Endothelial cell of hepatic sinusoid (primary cell): Measurements from ENCODE around the gene EGFR.

ENCODE experiments used
- in situ Hi-C: cut with HindIII; loops from 2 replicates; pipeline ENCODE4 v1.10.0; 2017; ENCODE audit warnings: low sequenced_read_pairs

Gene EGFR

DNA sequence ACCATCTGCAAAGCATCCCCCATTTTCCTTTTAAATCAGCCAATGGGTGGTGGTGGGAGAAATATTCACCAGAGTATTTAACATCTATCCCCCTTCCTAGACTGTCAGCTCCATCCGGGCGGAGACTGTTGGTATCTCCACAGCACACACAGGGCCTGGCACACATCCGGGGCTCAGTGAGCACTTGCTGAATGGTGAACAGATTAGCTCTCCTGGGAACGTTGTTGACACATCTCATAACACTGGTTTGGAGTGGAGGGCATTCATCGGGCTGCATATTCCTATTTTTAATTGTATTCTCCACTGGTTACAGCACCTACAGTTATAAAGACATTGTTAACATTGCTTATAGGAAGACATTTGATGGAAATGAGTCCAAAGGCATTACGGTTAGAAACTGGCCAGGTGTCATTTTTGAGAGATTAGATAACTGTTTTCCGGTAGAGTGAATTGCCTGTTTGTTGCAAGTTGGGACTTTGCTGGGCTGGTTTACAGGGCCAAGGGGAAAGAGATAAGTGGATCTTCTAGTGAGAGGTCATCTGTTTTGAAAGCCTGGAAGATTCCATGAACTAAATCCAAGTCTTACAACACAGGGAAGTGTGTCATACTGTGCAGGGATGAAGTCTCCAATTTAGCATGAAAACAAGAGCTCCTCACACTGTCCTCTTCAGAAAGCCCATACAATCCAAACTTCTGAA, 101.8 kb downstream of the EGFR start:
- in situ Hi-C loops: no loop called here

DNA sequence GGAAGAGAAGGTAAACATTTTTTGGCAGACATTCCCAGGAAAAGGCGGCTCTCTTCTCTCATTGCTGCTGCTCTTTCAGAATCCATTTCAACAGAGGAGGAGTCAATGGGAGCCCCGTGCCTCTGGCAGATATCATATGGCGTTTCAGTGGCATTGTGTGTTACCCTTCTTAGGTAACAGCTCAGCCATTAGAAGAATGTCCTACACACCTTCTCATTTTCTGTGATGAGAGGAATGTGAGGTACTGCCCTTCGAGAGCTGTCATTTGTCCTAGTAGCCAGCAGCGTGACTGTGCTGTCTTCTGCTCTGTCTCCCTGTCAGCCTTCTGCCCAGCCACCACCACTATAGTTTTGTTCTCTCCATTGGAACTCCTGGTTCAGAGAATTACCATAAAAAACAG, 102.4 kb downstream of the EGFR start:
- in situ Hi-C loops: no loop called here

DNA sequence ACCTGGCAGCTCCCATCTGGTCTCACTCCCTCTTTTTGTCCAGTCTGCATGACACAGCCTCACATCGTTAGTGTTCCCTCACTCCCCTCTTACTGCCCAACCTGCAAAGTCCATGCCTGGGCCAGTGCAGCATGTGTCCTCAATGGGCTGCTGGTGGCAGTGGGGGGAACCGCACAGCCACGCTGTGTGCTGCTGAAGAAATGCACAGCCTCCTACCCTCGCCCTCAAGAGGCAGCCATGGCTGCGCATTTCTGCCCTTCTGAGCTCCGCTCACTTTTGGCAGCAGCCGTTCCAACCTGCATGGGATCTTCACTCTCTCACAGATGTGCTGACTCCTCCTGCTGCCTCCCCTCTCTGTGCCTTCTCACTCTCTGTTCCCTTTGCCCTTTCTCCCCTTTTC, 103.4 kb downstream of the EGFR start:
- in situ Hi-C loops: no loop called here

DNA sequence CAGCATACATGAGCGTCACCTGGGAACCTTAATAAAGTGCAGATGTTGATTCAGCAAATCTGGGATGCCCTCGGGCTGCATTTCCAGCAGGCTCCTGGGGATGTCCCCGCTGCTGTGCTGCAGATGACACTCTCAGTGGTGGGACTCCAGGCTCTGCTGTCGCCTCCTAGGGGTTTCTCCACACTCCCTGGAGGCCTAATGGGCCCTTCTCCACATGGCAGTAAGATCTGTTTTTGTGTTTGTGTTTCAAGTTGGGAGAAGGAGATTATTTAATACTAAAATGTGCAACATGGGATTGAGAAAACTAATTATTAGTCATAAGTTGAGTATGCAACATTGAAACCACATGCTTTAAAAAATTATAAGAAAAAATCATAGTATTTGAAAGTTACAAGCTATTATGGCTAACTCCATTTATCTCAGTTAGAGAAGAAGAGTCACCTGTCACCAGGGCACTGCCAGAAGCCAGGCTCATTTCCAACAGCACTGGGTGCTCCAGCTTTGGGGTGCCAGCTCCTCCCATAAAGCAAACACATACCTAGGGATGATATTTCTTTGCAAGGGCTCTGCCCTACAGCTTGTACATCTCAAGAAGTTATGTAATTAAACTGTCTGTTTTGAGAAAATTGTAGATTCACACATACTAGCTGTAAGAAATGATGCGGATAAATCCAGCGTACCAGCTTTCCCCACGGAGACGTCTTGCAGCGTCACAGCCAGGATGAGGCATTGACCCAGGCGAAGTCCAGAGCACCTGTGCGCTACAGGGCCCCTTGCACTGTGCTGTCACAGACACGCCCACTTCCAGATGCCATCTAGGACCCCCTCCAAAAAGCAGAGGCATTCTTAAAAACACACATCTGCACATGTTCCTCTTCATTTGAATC, 106.4 kb downstream of the EGFR start:
- in situ Hi-C loops: no loop called here

DNA sequence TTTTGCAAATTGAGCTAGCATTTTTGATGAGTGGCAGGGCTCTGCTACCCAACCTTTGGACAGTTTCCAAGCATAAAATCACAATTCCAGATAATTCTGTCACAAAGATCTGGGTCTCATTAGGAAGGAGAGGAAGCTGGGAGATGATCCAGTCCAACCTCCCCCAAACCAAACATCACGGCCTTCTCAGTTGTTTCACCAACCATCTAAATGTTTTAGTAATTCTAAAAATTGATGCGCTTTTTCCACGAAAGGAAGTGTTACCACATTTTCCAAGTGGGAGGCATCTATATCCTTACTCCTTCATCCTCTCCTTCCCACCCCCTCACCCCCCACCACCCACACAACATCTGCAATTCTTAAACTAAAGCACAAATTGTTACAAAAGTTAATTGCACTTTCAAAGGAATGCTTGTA, 108.3 kb downstream of the EGFR start:
- in situ Hi-C loops: no loop called here

DNA sequence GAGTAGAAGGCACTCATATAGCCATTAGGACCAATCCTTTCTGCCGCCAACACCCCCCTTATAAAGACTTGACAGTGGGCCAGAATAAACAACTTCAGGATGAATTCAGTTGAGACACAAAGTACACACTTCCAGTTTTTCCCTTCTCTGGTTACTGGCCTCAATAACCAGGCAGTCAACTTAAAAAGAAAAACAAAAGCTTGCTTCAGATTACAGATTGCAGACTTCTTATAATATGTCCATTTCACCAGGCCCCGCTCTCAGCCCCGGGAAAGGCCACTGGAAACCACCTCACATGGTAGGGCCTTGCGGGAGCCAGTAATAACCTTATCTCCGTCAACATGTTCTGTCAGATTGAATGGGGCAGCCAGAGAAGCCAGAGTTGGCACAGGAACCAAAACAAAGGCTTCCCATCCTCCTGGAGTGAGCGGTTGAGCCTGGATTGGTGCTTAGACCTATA, 108.8 kb downstream of the EGFR start:
- in situ Hi-C loops: no loop called here

DNA sequence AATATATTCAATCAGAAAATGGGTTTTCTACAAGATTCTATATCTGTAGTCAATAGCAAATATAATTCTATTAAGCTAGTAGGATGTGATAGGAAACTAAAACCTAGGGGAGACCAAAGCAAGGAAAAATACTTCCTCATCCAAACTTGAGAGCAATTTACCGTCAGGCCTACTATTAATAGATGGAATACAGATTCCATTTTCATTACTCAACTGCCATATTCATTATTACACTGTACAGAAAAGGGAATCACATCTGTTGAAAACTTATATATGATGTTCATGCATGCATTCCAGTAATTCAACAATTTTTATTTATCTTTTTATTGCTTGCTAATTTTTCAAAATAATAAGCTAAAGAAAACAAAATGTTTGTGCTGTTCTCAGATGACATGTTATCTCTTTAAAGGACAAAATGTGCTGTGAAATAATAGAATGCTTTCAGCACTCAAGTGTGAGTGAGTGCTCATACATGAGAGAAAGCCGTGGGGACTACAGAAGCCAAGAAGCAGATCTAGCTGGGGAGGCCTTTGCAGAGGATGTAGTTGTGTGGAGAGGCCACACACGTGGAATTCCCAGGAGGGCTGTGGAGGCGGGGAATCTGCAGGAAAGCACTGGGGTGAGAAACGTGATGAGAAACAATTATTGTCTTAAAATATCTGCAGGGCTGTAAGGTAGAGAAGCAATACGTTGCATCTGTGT, 110.0 kb downstream of the EGFR start:
- in situ Hi-C loops: no loop called here

DNA sequence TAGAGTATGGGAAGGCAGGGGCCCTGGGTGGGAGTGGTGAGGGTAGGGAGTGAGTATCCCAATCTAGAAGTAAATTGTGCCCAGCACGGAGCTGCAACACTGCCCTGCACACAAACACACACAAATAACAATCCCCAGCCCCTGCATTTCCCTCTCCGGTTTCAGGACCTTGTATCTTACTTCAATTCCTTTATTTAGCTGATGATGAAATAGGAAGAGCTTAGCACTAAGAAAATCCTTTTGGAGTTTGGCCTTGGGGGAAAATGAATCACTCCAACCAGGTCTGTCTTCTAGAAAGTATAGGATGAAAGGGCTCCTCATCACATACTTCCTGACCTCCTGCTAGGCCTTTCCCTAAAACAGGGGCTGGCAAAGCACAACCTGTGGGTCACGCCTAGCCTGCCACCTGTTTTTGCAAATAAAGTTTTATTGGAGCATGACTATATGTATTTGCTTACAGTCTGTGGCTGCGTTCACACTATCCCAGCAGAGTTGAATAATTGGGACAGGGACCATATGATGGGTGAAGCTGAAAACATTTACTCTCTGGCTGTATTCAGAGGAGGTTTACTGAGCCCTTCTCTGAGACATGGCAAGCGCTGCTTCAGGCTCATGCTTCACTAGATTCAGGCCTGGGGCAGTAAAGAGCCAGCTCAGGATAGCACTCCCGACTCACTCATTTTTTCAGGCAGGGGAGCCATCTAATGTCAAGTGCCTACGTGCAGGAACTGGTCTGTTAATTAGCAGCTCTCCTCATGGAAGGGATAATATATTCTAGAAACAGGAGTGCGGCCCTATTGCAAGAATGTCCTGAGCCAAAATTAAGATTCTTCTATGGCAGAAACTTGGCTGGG, 111.0 kb downstream of the EGFR start:
- in situ Hi-C loops: loop anchor here (5.0 kb wide), 1 partner anchor 62 kb away; no protein-coding TSS in a partner anchor

DNA sequence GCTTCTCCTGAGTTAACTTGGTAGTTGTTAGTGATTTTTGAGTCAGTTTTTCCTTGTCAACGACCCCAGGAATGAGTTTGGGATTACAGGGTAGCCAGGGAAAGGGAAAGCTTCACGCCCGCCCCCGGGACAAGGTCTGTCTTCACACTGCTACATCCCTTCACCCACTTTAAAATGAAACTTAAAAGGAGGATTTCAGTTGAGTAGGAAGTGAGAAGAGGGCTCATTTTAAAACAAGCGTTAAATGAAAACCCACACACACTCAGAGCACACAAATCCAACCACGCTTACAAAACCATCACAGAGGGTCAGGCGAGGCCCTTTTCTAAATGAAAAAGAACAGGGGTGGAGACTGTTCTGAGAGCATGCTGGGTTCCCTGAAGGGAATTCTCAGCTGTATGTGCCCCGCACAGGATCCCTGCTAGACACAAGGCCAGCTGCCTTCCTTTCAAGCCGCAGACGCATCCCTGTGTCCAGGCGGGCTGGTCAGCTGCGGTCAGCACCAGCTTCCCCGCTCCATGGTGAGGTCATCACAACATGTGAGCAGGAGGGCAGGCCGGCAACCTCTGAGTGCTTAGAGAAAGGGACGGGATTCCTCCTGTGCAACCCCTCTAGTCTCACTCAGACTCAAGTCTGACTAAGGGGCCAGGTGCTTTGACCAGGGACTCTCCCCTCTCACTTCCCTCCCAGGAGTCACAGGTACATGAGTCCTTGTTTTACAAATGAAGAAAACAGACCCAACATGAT, 111.8 kb downstream of the EGFR start:
- in situ Hi-C loops: loop anchor here (5.0 kb wide), 1 partner anchor 63 kb away; no protein-coding TSS in a partner anchor

DNA sequence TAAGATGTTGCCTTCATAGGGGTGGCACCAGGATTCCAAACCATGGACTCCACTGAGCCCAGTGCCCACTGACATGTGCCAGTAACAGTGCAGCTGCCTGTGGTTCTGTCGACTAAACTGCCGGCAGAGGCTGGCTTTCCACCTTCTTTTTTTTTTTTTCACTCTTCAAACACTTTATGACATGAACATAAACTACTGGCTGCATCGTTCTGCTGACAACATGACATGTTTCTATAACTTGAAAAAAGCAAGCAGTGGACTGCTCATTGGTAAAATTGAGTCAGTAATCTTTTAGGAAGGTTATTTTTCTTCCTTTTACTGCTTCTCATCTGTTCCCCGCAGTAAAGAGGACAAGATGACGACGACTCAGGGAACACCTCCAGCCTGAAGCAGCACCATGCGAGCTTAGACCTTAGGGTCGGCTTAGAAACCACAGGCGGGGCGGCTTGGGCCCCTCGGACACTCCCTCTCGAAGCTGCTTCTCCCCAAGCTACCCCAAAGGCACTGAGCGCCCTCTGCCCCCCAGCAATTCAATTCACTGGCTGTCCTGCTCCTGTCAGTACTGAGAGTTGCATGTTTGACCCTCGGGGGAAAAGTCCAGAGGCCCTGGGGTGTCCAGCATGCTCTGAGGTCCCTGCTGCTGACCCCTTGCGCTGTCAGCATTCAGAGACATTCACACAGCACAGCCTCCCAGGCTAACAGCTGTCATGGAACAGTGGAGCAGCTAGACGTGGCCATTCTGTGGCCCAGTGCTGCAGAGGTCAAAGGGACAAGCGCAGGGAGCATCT, 112.5 kb downstream of the EGFR start:
- in situ Hi-C loops: loop anchor here (5.0 kb wide), 1 partner anchor 64 kb away; no protein-coding TSS in a partner anchor

DNA sequence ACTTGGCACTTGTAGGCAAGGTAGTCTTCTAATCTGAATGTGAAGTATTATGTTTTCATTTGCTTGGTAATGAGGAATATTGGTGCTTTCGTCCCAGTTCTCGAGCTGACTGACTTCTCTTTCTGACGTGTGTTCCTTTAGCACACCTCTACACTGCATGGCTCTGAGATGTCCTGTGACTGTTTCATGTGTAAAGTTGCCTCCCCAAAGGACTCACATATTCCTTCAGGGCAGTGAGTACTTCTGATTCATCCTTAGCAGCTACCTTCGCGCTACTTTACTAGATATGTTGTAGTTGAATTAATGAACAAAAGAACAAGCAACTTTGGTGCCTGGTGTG, 113.7 kb downstream of the EGFR start:
- in situ Hi-C loops: loop anchor here (5.0 kb wide), 1 partner anchor 65 kb away; no protein-coding TSS in a partner anchor

DNA sequence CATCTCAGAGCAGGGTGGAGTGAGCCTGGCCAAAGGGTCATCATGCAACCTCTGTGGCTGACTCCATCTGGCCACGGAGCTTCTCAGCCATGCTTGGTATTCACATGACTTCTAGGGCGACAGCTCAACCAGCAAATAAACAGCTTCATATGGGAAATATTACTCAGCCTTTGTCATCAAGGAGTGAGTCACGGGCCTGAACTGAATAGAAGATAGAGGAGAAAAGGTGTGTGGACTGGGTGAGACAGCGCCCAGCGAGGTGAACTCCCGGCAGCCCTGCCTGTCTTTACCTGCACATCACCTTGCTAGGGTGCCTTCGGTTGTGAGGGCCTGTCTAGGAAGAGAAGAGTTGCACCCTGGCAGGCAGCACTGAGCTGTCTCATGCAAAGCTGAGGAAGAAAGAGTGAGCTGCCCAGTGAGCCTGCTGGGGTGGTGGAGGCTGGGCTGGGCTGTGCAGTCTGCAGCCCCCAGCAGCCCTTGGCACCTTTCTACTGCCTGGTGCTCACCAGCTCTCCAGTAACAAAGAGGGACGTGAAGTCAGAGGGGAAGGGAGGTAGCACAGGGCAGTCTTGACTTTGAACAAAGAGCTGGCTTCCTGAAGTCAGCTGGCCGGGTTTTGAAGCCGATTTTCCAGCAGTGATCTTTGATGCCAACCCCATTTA, 114.2 kb downstream of the EGFR start:
- in situ Hi-C loops: loop anchor here (5.0 kb wide), 1 partner anchor 66 kb away; no protein-coding TSS in a partner anchor

DNA sequence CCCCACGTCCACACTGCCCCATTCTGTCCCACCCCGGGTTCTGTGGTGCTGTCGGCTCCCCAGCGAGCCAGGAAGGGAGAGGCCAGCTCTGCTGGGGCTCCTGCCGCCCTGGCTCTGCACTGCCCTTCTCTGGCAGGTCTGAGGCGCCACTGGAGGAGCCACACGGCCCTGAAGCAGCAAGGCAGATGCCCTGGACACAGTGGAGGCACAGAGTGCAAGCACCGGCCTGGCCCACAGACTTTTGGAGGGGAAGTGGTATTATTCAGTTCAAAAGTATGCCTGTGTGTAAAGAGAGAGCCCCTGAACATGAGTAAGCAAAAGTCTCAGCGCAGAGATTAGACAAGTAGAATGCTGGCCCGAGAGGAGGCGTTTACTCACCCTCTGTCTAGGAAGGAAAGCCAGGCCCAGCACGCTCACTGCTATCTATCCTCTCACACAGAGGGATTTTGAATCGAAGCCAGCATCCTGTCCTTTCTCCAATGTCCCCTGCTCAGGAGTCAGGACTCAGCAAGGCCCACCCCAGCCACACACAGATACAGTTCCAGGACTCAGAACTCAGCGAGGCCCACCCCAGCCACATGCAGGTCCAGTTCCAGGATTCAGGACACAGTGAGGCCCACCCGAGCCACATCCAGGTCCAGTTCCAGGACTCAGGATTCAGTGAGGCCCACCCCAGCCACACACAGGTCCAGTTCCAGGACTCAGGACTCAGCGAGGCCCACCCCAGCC, 115.0 kb downstream of the EGFR start:
- in situ Hi-C loops: loop anchor here (5.0 kb wide), 1 partner anchor 66 kb away; no protein-coding TSS in a partner anchor

DNA sequence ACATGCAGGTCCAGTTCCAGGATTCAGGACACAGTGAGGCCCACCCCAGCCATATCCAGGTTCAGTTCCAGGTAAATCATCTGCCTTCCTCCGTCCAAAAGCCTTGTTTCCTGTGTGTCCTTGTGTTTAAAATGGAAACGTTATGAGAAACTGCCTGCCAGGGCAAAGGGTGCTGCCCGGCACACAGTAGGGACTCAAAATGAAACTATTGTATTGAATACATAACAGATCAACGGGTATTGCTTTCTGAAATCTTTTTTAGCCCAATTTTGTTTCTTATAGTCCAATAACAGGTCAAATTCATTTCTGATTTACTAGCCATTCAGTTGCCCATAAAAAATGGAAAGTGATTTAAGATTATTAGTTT, 115.5 kb downstream of the EGFR start:
- in situ Hi-C loops: loop anchor here (5.0 kb wide), 1 partner anchor 67 kb away; no protein-coding TSS in a partner anchor

DNA sequence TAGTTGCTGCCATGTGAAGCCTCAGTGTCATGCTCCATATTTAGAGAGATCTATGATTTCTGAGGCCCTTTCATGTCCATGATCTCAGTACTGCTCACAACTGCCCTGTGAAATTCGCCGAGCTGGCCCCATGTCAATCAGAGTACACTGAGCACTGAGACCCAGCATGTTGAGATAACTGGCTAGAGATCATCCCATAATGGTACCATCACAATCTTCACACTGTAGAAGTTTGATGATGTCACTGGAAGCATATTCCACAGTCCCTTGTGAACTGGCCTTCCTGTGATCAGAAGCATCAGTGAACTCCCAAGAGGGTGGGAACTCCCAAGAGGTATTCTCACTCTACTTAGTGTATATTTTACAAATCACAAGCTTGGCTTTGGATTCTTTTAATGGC, 116.0 kb downstream of the EGFR start:
- in situ Hi-C loops: loop anchor here (5.0 kb wide), 1 partner anchor 67 kb away; no protein-coding TSS in a partner anchor

DNA sequence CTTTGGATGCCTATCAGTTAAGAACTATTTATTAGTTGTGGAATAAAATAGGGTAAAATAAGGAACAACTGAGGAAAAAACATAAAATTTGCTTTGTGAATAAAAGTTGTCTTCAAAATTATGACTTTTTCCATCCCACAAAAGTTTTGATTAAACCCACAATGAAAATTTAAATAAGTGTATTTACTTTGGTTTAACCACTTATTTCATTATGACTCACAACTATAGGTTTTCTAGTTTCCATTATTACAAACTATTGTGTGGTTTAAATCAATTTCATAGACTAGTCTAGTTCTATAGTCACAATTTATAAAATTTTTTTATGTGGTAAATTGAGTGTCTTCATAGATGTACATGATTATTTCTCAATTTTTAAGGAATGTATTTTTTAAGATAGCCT, 116.6 kb downstream of the EGFR start:
- in situ Hi-C loops: no loop called here

DNA sequence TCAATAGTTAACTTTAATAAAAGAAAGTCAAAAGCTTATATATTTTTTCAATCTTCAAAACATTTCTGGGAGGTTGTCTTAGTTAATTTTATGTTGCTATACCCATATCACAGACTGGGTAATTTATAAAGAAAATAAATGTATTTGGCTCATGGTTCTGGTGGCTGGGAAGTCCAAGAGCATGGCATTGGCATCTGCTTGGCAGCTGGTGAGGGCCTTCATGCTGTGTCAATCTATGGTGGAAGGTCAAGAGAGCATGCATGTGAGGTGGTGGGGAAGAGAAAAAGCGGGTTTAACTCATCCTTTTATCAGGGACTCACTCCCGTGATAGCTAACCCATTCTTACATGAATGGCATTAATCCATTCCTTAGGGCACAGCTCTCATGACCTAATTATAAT, 119.8 kb downstream of the EGFR start:
- in situ Hi-C loops: no loop called here
